Neural crest cell (in vitro differentiated cells): ENCODE results near the gene SRP72. TPM values are rescaled to one million over a fixed set of nuclear protein-coding genes. Genes with fewer than 3 reads are reported as not detected.

Experiments used
- DNase-seq: peaks from one replicate; pipeline ENCODE4 v3.0.0; 2021; ENCODE audit warnings: low read depth, mixed read lengths, low spot score
- H3K27ac Mint-ChIP-seq: one replicate; pipeline ENCODE4 v1.8.0; 2021; ENCODE audit warnings: mild to moderate bottlenecking, mixed read lengths; ENCODE audit not compliant: unreplicated experiment
- H3K27me3 Mint-ChIP-seq: 2 replicates; pipeline ENCODE4 v1.8.0; 2021; ENCODE audit warnings: low read depth, mild to moderate bottlenecking, mixed read lengths
- H3K36me3 Mint-ChIP-seq: 2 replicates; pipeline ENCODE4 v1.8.0; 2021; ENCODE audit warnings: low read depth, mild to moderate bottlenecking, mixed read lengths
- H3K4me1 Mint-ChIP-seq: 2 replicates; pipeline ENCODE4 v1.8.0; 2021; ENCODE audit warnings: mixed read lengths
- H3K4me3 Mint-ChIP-seq: one replicate; pipeline ENCODE4 v1.8.0; 2021; ENCODE audit warnings: mild to moderate bottlenecking, mixed read lengths
- H3K9me3 Mint-ChIP-seq: 2 replicates; pipeline ENCODE4 v1.8.0; 2021; ENCODE audit warnings: mixed read lengths
- total RNA-seq: library from RNA; stranded (reverse); gene quantifications from 2 replicates; pipeline ENCODE4 v1.2.1, GENCODE V29; 2021
- TF ChIP-seq, protein P1 (sequence below): fragments of 200-600 bp; sonication (generic); conservative IDR thresholded peaks from 2 replicates; pipeline ENCODE4 v1.5.0; 2021; ENCODE audit warnings: antibody characterized with exemption, mild to moderate bottlenecking

The SRP72 gene
- total RNA-seq, 1 donor from 2014 or later: 172 TPM

DNA sequence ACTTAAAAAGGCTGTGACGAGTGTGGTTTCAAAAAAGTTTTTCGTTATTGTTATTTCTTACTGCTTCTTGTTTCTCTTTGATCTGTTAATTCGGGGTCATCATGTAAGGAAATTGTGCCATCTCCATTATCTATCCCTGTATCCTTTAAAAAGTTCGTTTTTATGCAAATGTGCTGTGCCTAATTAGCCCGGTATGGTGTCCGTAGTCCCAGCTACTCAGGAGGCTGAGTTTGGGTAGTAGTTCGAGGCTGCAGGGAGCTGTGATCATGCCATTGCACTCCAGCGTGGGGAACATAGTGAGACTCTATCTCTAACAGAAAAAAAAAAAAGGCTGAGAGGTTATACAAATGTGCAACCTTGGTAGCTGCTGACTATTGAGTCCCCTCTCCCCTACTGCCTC is 83.2 kb downstream of the SRP72 start:
- no peaks in the 10 kb centered on the region for H3K36me3 Mint-ChIP-seq
- TF ChIP-seq, protein P1, sequence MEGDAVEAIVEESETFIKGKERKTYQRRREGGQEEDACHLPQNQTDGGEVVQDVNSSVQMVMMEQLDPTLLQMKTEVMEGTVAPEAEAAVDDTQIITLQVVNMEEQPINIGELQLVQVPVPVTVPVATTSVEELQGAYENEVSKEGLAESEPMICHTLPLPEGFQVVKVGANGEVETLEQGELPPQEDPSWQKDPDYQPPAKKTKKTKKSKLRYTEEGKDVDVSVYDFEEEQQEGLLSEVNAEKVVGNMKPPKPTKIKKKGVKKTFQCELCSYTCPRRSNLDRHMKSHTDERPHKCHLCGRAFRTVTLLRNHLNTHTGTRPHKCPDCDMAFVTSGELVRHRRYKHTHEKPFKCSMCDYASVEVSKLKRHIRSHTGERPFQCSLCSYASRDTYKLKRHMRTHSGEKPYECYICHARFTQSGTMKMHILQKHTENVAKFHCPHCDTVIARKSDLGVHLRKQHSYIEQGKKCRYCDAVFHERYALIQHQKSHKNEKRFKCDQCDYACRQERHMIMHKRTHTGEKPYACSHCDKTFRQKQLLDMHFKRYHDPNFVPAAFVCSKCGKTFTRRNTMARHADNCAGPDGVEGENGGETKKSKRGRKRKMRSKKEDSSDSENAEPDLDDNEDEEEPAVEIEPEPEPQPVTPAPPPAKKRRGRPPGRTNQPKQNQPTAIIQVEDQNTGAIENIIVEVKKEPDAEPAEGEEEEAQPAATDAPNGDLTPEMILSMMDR: no peak

DNA sequence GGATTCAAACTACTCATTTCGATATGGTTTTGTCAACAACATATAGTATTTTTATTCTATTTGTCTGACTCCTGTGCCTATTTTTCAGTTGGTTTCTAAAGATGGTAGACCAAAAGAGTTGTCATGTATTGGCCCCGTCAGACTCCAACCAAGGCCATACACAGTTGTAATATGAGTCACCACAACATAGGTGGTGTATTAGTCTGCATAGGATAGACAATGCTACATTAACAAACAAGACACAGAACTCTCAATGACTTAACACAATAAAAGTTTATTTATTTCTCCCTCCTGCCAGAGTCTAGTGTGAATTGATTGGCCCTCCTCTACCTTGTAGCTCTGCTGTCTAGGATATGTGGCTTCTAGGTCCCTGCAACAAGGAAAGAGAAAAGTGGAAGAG is 84.1 kb downstream of the SRP72 start:
- Mint-ChIP-seq H3K9me3 (peaks cover 9% of the 10 kb centered on the region), H3K27me3 (peaks cover 9% of the 10 kb centered on the region), H3K27ac (no peak overlapping the region), H3K36me3 (no peaks in the 10 kb centered on the region), H3K4me3 (no peak overlapping the region), H3K4me1 (no peaks in the 10 kb centered on the region)
- TF ChIP-seq, protein P1: no peak
- no peak for DNase-seq

More for the DNA sequence above, 83.2 kb downstream of the SRP72 start:
- peaks cover 9% of the 10 kb centered on the region for H3K9me3 Mint-ChIP-seq
- H3K4me1 Mint-ChIP-seq: no peaks in the 10 kb centered on the region
- DNase-seq: no peak
- no peak overlapping the region for H3K4me3 Mint-ChIP-seq
- peaks cover 15% of the 10 kb centered on the region for H3K27me3 Mint-ChIP-seq
- no peak overlapping the region for H3K27ac Mint-ChIP-seq

DNA sequence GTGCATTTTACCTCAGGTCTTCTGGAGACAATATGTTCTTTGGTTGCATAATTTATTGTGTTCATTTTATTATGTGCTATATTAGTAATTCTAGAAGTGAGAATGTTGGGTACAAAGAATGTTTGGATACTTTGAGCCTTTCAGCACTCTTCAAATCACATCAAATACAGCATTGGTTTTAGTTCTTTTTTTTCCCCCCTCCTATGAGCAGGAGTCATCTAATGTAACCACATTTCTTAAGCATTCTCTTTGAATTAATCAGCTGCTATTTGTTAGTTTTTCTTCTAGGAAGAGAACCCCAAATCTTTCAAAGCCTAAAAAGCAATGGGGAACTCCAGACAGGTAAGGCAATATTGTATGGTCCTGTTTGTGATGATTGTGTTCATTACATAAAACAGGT is 84.9 kb downstream of the SRP72 start:
- Mint-ChIP-seq H3K9me3 (peaks cover 9% of the 10 kb centered on the region), H3K4me1 (no peaks in the 10 kb centered on the region), H3K4me3 (no peak overlapping the region), H3K27me3 (peaks cover 9% of the 10 kb centered on the region), H3K27ac (no peak overlapping the region), H3K36me3 (no peaks in the 10 kb centered on the region)
- no peak for DNase-seq
- TF ChIP-seq, protein P1: no peak

Other genes starting within 250 kb of the SRP72 start
- 12.6 and 16.7 TPM in 2 replicates for gene AASDH, start 80.1 kb upstream of the SRP72 start, total RNA-seq
- 47.4 and 52.9 TPM in 2 replicates for gene PPAT, start 32.0 kb upstream of the SRP72 start, total RNA-seq
- 279 and 286 TPM in 2 replicates for gene PAICS, start 31.4 kb upstream of the SRP72 start, total RNA-seq
- 0.89 and 1.3 TPM in 2 replicates for gene ARL9, start 38.2 kb downstream of the SRP72 start, total RNA-seq
- not detected in 2 replicates for gene HOPX, start 213.7 kb downstream of the SRP72 start, total RNA-seq